GM18519 (cell line): Measurements from ENCODE around the gene C1orf105.
"Not testable (repeated sequence)": the region's sequence is repeated elsewhere in the genome, so short reads cannot be mapped to it uniquely, and the experiment has no call there.

Source experiments
- ATAC-seq: cut with Tn5 transposase; IDR thresholded peaks from one replicate; pipeline ENCODE4 v1.9.1; 2021; ENCODE audit warnings: mild to moderate bottlenecking, moderate library complexity; ENCODE audit not compliant: unreplicated experiment, low FRiP score

Gene C1orf105

DNA sequence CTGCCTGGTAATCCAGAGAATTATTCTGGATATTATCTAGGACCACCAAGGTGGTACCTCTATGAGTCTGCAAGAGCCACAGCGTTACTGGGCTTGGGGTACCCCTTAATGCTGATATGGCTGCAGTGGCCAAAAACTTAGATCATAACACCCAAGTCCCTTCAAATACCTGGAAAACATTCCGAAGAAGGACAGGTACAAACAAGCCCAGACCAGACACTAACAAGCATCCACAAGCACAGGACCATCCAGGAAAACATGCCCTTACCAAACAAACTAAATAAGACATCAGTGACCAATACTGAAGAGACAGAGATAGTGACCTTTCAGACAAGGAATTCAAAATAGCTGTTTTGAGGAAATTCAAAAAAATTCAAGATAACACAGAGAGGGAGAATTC is 2.9 kb downstream of the C1orf105 start:
- no peak for ATAC-seq

DNA sequence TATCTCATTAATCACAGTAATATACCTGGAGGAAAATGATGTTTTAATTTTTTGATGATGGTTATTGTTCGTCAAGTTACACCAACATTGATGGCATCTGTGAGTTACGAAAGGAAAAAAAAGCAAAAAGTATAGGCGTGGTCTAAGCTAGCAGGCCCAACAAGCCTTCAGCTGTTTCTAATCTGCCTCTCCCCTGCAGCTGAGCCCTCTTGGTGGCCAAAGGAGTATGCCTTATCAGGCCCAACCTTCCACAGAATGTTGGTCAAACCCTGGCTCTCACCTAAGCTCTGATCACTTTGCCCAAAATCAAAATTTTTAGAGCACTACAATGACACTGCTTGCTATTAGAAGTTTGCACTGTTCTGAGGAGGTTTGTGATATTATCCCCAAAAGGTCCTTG is 4.9 kb downstream of the C1orf105 start:
- no peak for ATAC-seq

DNA sequence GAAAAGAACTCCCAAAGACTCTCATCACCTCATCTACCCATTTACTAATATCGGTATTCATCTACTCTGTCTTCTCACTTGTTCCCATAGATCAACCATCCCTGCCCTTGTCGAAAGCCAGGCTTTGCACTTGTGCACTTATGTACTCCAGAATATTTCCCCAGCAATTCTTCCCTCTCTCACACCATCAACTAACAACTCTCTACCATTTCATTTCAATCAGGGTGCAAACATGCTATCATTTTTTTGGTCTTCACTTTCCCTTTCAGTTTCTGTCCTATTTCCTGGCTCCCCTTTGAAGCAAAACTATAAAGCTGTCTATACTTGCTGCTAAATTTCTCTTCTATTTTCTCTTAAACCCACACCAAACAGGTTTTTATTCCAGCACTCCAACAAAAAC is 6.7 kb downstream of the C1orf105 start:
- ATAC-seq, result no peak

DNA sequence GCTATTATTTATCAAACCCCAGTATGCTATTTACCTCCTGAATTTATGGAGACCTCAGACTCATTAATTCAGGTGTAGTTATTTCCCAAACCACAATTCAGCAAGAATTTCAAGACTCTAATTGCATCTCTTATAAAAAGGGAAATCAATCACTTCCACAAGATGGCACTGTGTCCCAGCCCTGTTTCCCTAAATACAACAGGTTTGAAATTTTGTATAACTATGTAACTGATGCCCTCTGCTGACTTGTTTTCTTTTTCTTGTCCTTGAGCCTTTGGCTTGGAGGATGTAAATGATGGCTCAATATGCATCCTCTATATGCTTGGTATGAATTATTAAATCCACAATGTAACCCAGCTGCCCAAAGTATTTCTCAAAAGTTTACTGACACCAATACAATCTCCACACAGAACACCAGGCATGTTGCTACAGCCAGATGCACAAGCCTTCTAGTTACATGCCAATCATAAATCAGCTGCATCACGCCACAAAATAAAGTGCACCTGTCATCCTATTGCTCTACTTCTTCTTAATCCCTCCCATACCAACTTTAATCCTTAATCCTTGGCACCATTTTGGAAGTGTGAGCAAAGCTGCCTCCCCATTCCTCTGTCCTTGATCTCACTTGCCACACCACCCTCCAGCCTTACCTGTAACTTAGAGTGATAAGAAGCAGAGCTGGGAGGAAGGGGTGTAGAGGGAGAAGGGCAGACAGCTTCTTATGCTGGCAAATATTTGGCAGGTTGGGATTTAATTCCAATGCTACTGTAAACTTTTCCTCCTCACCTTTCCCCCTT is 9.0 kb downstream of the C1orf105 start:
- no peak for ATAC-seq

GRCh38 chr1:172430128-172430454 is 9.6 kb downstream of the C1orf105 start:
- ATAC-seq, result no peak

DNA sequence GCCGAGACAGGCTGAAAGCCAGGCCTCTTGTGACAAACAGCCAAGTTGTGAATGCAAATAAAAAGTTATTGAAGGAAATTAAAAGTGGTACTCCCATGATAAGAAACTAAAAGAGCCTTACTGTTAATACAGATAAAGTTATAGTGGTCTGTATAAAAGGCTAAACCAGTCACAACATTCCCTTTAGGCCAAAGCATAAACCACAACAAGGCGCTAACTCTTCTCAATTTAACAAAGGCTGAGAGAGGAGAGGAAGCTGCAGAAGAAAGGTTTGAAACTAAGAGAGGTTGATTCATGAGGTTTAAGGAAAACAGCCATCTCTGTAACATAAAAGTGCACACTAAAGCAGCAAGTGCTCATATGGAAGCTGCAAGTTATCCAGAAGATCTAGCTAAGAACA is 10.7 kb downstream of the C1orf105 start:
- no peak for ATAC-seq

DNA sequence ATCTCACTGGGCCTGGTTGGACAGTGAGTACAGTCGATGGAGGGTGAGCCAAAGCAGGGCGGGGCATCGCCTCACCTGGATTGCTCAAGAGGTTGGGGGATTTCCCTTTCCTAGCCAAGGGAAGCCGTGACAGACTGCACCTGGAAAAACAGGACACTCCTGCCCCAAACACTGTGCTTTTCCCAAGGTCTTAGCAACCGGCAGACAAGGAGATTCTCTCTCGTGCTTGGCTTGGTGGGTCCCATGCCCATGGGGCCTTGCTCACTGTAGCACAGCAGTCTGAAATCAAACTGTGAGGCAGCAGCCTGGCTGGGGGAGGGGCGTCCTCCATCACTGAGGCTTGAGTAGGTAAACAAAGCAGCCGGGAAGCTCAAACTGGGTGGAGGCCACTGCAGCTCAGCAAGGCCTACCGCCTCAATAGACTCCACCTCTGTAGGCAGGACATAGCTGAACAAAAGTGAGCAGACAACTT is 11.3 kb downstream of the C1orf105 start:
- no peak for ATAC-seq

DNA sequence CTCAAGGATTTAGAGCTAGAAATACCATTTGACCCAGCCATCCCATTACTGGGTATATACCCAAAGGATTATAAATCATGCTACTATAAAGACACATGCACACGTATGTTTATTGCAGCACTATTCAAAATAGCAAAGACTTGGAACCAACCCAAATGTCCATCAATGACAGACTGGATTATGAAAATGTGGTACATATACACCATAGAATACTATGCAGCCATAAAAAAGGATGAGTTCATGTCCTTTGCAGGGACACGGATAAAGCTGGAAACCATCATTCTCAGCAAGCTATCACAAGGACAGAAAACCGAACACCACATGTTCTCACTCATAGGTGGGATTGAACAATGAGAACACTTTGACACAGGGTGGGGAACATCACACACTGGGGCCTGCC is 16.7 kb downstream of the C1orf105 start:
- not testable (repeated sequence) for ATAC-seq

DNA sequence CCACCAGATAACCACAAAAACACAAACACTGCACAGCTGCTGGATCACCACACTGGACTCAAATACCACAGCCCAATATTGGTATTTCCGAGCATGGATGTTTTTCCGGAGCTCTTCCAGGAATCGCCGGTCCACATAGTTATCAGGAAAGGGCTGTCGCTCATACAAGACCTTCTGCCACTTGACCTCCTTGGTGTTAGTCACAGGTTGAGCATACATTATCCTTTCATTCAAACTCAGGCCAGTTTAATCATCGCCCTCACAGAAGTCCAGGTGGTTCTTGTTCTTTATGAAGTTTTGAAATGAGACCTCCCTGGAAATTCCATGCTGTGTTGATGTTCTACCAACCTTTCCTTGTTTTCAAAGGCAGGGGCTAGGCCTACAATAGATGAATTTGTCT is 21.9 kb downstream of the C1orf105 start:
- ATAC-seq, result no peak

- no peak for ATAC-seq
These were observed 22.5 kb downstream of the C1orf105 start for GRCh38 chr1:172442843-172443565.

GRCh38 chr1:172443666-172444453 is 23.4 kb downstream of the C1orf105 start, which contains the start of gene PIGC:
Gene PIGC, minus strand, starts transcription at chr1:172444069. Its CDS starts 1,447 bp downstream, at chr1:172442622.
- peak; percentile 74 for ATAC-seq

GRCh38 chr1:172446547-172446946 is 26.1 kb downstream of the C1orf105 start:
- no peak for ATAC-seq

- no peak for ATAC-seq
These were observed 27.2 kb downstream of the C1orf105 start for GRCh38 chr1:172447641-172448040.

GRCh38 chr1:172448995-172449584 is 28.6 kb downstream of the C1orf105 start:
- ATAC-seq, result no peak

DNA sequence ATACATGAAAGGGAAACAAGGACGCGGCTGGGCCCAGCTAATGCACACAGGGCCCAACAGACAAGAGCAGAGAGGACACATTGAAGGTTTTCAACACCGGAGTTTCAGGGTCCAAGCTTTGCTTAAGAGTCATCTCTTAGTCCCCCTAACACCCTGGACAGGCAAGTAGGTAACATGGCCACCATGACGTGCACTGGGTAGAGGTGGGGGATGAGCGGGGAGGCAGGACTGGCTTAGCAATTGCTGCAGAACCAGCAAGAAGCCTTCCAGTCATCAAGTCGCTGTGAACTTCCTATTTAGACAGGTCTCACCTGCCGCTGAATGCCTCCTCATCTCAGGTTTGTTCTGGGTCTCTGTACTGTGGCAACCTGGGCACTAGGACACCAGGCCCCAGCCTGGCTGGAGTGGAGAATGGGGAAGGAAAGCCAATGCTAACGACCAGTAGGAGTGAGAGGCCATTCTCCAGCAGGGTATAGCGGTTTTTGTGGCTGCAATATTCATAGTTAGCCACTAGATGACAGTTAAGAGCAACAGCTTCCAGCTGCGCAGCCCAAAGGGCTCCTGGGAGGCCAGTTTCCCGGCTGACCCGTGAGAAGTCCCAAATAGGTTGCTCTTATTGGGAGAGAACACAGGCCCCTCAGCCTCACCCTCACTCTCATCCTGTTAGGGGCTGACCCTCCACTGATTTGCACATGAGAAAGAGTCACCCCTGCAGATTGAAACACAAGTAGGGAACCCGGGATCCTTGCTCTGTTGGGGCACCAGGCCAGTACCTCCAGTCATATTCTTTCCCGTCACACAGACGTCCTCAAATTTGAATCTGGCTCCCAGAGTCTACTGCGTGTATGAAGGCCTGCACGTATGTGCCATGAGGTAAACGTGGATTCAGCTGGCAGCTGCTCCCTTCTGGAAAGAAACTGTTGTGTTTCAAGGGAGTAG is 29.4 kb downstream of the C1orf105 start:
- ATAC-seq, result peak; percentile 76

GRCh38 chr1:172450524-172450885 is 30.0 kb downstream of the C1orf105 start:
- no peak for ATAC-seq

GRCh38 chr1:172451002-172451443 is 30.5 kb downstream of the C1orf105 start:
- no peak for ATAC-seq

DNA sequence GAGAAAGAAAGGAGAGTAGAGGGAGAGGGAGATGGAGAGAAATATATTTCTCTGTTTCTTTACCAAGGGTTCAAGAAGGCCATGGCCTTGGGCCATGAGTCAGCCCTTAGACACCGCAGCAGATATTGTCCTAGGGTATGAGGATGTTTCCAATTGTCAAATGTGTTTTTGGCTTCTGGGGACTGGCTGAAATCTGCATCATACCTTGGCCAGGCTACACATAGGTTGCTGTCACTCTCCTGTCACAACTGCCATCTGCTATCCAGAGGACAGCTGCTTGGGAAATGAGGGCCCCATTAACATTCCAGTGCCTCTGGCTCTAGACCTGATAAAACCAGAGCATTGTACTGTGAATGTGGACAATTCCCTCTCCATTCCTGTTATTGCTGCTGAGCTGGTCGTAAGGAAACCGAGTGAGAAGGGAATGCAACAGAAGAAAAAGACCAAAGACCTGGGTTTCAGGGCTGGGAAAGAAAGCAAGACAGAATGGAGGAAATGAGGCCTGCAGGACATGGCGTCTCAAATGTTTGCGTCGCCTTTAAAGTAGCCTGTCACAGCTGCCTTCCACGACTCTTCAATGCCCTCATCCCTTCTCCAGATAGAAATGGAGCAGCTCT is 32.2 kb downstream of the C1orf105 start:
- no peak for ATAC-seq

DNA sequence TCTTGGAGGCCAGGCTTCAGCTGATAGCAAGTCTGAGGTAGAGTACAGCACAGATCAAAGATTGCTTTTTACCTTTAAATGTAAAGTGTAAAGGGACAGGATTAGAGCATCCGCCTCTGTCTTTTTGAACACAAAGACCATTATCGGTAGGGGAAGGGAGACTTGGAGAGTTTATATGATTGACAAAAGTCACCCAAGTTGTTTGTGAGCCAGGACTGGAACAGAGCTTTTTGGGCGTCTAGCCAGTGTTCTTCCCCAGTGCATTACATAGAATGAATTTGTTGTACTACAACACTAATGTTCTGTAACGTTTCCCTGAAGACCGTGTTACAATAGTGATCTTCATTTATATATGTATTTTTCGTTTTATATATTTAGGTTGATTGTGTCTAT is 32.7 kb downstream of the C1orf105 start:
- no peak for ATAC-seq
